Measurements from ENCODE around the gene RYR3.

GRCh38 chr15:33553157-33553556 lies 242.4 kb downstream of the RYR3 start:
- no peak for TF ChIP-seq CTCF (IDR thresholded peaks at IDR 0.05; ENCODE audit: insufficient read depth, low read length, poor library complexity, severe bottlenecking)
- no peak for TF ChIP-seq EZH2phosphoT487 (conservative IDR thresholded peaks at IDR 0.05; ENCODE audit: low read length)

Data from SU-DHL-6 (cell line).